HG02610 (cell line): ENCODE results near the gene ZNF462.

ENCODE experiments used
- ATAC-seq: cut with Tn5 transposase; IDR thresholded peaks from one replicate; pipeline ENCODE4 v1.9.1; 2021; ENCODE audit warnings: mild to moderate bottlenecking, moderate library complexity; ENCODE audit not compliant: unreplicated experiment

Gene ZNF462

GRCh38 chr9:106861640-106862109 lies 1.3 kb upstream of the ZNF462 start:
- no peak for ATAC-seq

- ATAC-seq, result no peak
Observed at GRCh38 chr9:106862110-106862820, 701 bp upstream of the ZNF462 start.

- no peak for ATAC-seq
Observed at GRCh38 chr9:106864373-106865143, 1.6 kb downstream of the ZNF462 start.

- ATAC-seq, result no peak
Observed at GRCh38 chr9:106866243-106866642, 3.3 kb downstream of the ZNF462 start.

- no peak for ATAC-seq
Observed at GRCh38 chr9:106867286-106867685, 4.3 kb downstream of the ZNF462 start.

- ATAC-seq, result no peak
Observed at GRCh38 chr9:106868087-106868486, 5.1 kb downstream of the ZNF462 start.

- no peak for ATAC-seq
Observed at GRCh38 chr9:106868565-106868964, 5.6 kb downstream of the ZNF462 start.

- no peak for ATAC-seq
Observed at GRCh38 chr9:106869028-106869427, 6.1 kb downstream of the ZNF462 start.

- no peak for ATAC-seq
Observed at GRCh38 chr9:106869458-106869857, 6.5 kb downstream of the ZNF462 start.

GRCh38 chr9:106872641-106873040 lies 9.7 kb downstream of the ZNF462 start:
- no peak for ATAC-seq

- ATAC-seq, result no peak
Observed at GRCh38 chr9:106874031-106874430, 11.1 kb downstream of the ZNF462 start.

GRCh38 chr9:106874652-106875051 lies 11.7 kb downstream of the ZNF462 start:
- no peak for ATAC-seq

- no peak for ATAC-seq
Observed at GRCh38 chr9:106875529-106875928, 12.6 kb downstream of the ZNF462 start.

GRCh38 chr9:106877345-106877744 lies 14.4 kb downstream of the ZNF462 start:
- ATAC-seq, result no peak

GRCh38 chr9:106878081-106878837 lies 15.3 kb downstream of the ZNF462 start:
- no peak for ATAC-seq

- ATAC-seq, result no peak
Observed at GRCh38 chr9:106878934-106879333, 16.0 kb downstream of the ZNF462 start.

- no peak for ATAC-seq
Observed at GRCh38 chr9:106879439-106879882, 16.5 kb downstream of the ZNF462 start.

GRCh38 chr9:106880081-106880480 lies 17.1 kb downstream of the ZNF462 start:
- no peak for ATAC-seq

GRCh38 chr9:106880863-106881262 lies 17.9 kb downstream of the ZNF462 start:
- no peak for ATAC-seq

- no peak for ATAC-seq
Observed at GRCh38 chr9:106883030-106883429, 20.1 kb downstream of the ZNF462 start.

- no peak for ATAC-seq
Observed at GRCh38 chr9:106883626-106884190, 20.7 kb downstream of the ZNF462 start.
